Renal cortical epithelial cell (primary cell): ENCODE measurements around the gene RASL10A. TPM values are rescaled to one million over a fixed set of nuclear protein-coding genes. Genes with fewer than 3 reads are reported as not detected.

ENCODE experiments used
- DNase-seq: peaks from one replicate; pipeline ENCODE4 v3.0.0-alpha.2; 2011; ENCODE audit warnings: low read depth
- total RNA-seq: library from RNA; depleted of rRNA; stranded (reverse); fragments of >200 nt; gene quantifications from 2 replicates; pipeline ENCODE4 v1.2.3, GENCODE V29; 2014

The RASL10A gene
- total RNA-seq, 1 donor from 2014 or later, result 0.15 TPM

DNA sequence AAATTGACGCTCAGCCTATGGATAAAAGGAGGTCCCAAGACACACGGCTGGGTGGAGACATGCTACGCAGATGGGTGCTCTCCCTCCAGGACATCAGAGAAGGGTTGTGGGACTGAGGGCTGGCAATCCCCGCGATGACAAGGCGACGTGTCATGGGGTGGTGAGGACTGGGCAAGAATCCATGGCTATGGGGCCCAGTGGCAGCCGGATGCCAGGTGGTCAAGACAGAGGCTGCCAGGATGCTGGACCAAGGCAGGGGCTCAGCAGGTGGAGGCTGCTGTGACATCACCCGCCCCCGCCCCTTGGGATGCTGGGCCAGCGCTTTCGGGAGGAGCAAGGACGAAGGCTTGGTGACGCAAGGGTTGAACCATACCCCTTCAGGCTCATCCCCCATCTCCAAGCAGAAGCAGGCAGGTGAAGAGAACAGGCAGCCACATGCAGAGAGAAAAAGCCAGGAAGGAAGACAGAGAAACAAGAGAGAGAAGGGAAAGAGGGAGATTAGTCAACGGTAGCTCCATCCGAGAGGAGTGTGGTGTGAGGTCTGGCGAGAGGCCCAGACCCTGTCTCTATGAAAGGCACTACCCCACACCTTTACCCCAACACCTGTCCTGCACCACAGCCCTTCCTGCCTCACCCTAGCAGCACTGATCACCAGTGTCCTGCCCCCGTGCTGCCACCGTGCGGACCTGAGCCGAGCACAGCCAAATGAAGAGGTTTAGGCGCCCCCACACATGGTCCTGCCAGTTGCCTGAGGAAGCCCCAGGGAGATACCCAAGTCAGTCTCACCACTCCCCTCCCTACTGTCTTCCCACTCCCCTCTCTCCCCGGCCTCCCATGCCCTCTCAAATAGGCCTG lies 24.1 kb upstream of the RASL10A start:
- no peak for DNase-seq

DNA sequence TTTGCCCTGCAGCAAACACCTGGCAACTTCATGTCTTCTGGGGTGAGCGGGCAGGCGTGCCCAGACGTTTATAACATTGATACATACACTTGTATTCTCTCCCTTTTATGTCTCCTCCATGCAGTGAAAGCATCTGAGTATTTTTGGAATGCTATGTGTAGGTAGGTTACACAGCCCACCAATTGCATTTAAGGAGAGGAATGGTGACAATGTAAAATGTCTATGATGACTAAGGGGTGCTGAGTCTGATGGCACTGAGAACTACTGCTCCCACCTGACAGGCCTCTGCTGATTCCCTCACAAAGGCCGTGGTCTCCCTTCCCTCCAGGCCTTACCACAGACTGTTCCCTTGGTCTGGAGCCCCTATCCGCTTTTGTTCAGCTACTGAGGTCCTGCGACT lies 22.9 kb upstream of the RASL10A start:
- DNase-seq, result no peak

DNA sequence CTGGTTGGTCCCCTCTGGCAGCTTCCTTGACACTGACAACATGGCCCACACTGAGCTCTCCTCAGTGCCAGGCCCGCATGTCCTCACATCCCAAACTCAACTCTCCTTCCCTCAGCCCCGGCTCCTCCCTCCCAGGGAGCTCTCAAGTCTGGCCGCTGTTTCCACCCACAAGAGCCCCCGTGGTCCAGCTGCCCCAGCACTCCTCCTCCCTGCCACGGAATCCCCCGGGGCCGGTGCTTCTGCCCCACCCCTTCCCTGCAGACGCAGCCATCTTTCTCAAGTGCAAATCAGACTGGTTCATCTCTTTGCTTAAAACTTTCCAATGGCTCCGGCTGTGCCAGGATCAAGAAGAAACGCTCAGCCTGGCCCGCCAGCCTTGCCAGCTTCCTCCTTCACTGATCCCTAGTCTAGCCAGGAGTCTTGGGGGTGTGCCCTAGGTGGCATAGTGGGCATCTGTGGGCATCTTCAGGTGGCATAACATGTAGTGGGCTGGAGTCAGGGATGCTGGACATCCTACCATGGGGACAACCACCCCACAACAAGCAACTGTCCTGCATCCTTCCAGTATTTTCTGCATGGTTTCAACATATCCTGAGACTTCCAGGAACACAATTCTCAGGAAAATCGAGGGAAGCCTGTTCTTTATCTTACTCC lies 22.3 kb upstream of the RASL10A start:
- no peak for DNase-seq

DNA sequence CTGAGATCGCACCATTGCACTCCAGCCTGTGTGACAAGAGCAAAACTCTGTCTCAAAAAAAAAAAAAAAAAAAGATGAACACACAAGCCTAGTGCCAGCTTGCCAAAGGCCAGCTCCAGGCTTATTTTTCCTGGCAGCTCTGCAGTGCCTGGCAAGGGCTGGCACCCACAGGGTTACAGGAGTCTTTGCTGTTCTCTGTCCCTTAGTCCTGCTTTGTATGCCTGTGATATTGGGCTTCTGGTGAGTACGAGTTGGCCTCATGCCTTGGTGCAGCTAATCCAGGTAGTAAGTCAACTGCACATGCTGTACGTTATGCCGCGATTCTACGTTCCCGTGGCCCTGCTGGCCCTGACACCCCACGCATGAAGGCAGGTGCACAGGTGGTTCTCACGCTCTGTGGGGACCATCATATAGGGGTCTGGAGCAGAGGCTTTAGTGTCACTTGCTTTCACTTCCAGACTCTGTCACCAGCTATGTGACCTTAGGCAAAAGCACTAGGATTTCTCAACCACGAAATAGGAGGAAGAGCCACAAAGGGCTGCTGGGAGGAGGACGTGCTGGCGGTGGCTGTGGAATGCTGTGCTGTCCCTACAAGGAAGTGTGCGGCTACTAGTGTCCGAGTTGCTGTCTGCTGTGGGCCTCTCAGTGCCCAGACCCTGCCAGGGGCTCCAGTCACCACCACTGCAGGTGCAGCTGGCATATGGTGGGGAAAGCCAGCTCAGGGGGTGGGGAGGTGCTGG lies 21.4 kb upstream of the RASL10A start:
- DNase-seq, result no peak

DNA sequence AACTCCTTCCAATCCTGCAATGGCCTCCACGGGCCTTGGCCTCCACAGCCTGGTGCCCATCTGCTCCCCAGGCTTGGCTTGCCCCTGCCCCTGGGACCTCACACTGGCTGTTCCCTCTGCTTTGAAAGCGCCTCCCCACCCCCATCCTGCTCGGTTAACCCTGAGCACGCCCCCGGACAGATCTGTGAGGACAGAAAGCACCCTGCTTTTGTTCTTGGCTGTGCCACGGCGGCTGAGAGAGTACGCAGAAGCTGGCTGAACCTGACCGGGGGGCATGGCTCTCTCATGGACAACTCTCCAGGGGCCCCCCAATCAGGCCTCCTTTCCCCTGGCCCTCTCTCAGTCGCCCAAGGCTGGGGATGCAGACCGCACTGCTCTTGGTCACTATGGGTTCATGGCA lies 20.2 kb upstream of the RASL10A start:
- no peak for DNase-seq

DNA sequence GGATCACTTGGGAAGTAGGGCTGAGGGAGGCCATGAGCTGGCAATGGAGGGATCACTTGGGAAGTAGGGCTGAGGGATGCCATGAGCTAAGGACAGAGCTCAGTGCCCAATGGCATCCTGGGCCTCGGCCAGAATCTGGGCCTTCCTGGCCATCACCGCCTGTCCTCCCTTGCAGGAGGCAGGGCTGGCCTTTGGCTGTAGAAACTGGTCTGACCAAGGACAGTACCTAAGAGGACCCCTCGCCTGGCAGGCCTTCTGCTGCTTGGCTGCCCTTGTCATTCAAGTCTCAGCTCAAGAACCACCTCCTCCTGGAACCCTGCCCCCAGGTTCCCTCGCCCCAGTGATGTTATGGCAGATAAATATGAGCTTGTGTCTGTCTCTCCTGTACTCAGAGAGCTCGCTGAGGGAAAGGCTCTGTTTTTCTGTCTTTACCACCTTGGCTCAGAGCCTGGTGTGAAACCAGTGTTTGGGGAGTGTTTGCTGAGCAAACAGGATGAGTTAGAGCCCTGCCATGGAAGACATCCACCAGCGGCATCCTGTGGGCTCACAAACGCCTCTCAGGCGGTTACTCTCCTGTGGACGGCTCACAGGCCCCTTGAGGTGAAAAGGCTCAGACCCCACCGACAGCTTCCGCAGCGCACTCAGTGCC lies 19.3 kb upstream of the RASL10A start:
- DNase-seq, result no peak

DNA sequence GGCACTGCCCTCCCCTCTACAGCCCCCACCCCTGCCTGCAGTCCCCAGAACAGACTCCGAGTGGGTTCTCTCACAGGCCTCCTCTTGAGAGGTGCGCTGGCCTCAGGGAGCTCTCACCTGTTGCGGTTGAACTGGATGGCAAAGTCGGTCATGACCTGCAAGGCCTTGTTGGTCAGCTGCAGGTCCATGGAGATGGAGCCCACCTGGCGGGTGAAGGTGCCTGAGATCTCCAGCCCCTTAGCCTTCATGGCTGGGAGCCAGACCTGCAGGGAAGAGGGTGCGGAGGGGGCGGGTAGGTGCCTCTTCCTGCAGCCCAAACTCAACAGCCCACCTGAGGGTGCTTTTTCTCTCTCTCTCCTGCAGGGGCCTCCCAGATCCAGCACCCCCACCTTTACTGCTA lies 18.7 kb upstream of the RASL10A start:
- no peak for DNase-seq

DNA sequence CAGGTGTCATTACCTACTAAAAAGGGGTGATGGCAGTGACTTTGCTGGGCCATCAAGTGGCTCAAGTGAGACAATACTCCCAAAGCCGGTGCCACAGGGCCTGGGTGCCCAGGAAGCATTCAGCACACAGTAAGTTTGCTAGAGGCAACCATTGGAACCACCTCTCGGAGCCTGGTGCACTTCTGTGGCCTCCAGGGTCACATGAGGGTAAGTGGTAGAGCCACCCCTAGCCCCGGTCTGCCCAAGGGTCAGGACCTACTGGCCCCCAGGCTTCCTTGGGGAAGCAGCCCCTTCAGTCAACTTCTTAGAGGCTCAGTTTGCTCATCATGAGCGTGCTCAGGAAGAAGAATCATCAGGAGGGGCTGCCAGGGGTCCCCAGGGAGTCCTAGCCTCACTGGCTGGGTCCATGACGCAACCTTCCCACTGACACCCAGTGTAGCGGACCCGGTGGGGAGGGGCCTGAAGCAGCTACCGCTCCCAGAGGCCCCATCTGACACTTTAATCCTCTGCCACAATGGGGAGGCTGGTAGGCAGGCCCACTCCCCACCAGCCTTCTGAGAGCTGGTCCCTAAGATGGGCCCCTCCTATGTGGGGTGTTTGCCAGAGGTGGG lies 17.5 kb upstream of the RASL10A start:
- DNase-seq, result no peak

DNA sequence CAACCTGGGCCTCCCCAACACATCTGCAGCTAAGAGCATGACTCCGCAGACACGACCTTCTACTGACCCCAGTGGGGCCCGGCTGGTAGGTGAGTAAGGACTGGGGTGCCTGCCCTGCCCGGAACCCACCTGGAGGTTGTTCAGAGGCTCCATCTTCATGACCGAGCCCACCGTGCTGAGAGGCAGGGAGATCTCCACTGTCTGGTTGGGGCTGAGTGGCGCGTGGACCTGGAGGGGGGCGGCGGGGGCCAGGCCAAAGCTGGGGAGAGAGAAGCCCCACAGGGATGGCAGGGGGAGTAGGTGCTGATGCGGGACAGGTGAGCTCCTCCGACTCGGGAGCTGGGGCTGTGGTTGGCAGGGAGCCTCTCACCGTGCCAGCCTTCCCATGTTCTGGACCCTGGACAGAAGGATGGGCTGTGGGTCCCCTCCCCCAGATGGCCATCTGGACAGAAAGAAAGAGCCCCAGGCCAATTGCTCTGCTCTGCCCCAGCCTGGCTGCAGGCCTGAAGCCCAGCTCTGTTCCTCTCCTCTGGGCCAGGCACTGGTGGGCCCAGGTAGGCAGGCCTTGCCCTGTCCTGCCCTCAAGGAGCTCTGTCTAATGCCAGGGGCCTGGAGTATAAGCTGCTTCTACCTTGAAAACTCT lies 16.3 kb upstream of the RASL10A start:
- DNase-seq, result no peak

DNA sequence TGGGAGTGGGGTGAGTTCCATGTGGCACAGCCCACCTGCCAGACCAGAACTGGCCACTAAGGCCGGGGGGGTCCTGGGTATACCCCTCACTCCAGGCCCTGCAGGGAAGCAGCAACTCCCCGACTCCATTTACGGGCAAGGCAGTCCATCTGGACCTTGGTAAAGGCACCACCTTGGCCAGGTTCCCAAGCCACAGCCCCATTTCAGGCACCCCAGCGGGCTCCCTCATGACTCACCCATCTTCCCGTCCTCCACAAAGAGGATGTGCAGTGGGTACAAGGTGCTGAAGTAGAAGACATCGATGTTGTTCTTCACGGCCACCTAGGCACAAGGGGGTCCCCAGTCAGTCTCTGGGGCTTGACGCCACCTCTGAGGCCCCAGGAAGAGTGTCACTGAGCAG lies 15.7 kb upstream of the RASL10A start:
- DNase-seq, result no peak

DNA sequence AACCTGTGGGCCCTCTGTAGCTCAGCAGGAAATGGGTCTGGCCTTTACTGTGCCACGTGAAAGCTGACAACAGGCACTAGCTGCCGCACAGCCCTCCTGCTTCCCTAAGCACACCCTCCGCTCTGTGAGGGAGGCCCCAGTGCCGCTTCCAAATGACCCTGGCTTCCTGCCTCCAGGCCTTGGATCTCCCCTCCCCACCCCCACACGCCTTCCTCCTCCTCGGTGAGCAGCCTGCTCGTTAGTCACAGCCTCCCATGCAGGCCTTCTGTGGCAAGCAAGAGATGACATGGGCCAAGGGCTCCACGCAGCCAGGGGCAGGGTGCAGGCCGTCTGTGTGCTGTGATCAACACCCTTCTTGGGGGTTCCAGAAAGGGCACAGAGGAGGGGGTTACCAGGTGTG lies 15.3 kb upstream of the RASL10A start:
- peak; percentile 30 for DNase-seq

DNA sequence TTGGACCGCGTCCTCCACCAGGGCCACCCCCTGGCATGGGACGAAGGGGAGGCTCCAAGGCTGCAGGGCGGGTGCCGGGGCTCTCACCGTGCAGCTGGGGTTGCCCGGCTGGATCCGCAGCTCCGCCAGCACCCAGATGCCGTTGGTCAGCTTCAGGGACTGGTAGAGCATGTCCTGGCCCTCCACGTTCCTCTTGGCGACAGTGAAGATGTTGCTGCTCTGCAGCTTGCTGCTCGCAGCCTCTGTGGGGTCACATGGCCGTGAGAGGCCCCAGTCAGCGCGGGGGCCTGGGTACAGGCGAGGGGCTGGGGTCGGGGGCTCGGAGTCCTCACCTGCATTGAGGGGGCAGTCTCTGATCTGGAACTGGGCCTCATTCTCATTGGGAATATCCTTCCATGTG lies 14.8 kb upstream of the RASL10A start:
- DNase-seq, result no peak

DNA sequence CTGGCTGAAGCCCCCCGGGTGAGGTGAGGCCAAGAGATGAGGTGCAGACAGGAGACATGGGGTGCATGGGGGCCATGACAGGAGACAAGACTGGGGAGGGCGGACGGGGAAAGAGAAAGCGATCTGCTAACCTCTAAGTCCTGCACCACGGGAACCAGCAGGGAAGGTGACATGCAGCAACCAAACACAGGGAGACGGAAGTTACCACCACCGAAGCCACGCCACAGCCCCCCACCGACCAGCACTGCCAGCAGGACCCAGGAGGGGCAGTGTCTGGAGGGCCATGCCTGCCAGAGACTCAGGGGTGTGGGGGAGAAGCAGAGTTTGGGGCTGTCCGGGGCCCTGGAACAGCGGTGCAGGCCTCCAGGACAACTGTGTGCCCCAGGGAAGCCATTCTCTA lies 14.1 kb upstream of the RASL10A start:
- DNase-seq, result no peak

DNA sequence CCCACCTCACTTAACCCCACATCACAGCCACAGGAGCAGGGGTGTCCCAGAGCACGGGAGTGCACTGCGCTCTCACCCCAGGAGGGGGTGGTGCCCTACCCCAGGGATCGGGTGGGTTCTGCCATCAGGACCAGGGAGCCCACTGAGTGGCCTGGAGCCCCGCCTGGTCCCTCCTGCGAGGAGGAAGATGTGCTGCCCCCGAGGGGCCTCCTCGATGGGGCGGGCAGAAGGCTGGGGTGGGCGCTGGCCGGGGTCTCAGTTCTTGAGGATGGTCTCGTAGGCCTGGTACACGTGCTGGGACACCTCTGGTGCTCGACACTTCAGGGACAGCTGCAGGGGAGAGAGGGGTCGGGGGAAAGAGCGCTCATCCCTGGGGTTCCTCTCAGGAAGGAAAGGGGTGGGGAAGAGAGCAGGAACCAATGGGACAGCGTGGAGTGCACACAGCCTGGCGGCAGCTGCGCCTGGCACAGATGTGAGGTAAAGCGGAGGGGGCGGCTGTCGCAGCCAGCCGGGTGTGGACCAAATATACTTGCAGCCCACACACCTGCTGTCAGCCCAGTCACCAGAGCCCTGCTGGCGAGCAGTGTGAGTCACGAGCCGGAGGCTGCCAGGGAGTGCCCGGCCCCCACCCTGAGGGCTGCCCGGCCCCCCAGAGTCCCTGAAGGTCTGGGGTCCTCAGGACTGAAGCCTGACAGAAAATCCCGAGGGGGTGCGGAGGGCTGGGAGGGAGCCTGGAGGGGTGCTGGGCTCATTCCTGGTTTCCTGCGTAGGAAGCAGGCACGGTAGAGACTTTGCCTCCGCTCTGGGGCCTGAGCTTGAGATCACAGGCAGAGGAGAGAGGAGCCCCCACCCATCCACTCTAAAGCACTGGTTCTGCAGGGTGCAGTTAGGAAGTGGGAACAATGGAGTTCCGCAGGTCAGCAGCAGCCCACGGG lies 13.3 kb upstream of the RASL10A start:
- DNase-seq, result no peak

DNA sequence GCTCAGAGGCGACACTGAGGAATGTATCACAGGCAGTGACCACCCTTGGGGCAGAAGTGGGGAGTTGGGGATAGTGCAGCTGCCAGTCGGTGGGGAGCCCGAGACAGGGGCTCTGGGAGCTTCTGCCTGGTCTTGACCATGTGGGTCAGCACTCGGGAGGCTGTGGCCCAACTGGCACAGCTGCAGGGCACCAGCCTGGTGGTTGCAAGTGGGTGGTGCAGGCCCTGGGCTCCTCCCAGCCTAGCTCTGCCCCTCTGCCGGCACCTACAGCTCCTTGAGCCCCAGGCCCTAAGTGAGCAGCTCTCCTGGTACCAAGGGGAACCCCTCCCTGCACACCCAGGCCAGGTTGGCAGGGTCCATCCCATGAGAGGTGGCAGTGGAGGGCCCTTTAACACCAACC lies 12.6 kb upstream of the RASL10A start:
- DNase-seq, result no peak

DNA sequence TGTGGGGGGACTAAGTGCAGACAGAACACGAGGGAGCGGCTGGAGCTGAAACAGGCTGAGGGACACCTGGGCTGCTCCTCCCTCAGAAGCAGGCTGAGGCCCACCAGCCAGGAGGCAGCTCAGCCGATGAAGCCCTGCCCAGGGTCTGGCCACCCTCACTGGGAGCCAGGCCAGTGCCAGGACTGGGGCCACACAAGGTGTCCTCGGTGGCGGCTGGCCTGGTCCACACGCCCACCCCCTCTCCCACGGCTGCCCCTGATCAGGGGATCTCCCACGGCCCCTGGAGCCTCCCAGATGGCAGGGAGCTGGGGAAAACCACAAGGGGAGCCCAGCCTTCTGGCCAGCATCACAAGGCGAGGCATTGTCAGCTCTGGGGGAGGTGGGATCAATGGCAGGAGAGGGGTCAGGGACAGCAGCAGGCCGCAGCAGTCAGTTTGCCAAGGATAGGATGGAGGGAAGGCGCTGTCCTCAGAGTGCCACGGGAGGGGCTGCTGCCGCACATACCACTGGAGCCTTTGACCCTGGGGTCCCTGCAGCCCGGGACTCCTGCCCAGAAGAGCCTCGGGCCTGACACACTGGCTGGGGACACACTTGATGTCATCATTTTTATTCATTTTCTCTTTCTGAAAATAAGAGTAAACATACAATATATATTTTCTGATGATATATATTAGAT lies 11.7 kb upstream of the RASL10A start:
- no peak for DNase-seq

DNA sequence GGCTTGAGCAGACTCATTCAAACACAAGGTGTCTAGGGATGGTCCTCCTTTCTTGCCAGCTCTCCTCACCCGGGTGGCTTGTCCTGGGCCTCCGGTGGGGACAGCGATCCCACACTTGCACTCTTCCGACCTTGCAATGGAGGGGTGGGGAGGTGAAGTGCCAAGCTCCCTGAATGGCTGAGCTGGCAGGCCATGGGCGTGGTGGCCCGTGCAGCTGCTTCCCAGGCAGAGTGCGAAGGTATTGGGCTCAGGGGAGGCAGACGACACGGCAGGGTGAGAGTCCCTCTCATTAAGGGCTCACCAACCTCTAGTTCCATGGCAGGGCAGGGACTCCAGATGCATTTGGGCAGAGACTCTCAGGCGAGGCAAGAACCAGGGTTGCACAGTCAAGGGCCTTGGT lies 11.0 kb upstream of the RASL10A start:
- DNase-seq, result no peak

DNA sequence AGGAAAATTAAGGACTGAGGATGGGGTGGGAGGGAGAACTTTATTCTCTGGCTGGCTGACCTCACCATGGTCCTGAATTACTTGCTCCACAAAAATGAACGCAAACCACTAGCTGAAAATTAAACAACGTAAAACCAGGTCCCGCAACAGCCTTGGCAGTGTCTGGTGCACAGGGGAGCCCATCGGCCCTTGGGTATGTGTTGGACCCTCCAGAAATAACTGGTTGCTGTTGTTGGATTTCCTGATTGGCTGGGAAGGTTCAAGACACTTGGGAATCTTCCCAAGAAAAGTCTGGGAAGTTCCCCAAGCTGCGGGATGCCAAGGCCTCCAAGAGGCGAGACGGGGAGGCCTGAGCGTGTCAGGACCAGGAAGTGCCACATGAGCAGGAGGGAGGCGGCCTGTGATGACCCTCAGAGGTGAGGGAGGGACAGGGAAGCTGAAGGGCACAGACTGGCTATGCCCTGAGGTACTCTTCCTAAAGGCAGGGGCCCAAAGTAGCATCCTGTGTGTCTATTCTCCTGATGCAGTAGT lies 10.4 kb upstream of the RASL10A start:
- no peak for DNase-seq

DNA sequence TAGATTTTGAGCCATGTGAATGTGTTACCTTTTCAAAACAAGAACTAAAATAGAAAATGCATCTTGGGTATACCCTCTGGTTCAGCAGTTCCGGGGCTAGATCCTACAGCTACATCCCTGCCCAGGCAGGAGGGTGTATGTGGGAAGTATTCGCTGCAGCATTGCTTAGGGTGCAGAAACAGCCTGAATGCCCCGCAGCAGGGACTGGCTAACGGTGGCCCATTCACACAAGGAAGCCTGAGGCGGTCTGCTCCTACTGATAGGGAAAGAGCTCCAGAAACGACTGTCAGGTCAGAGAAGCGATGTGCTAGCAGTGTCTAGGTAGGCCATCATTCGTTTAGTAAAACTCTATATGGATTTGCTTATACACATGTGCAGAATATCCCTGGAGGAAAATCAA lies 9.9 kb upstream of the RASL10A start:
- no peak for DNase-seq
